Activated CD4-positive, alpha-beta T cell treated with anti-CD3 and anti-CD28 coated beads, Interleukin-2, Interleukin-4, amounts not matched to agents 100 ng/mL and 50 ng/mL, durations not matched to agents 16 hours and 8 hours (primary cell): ENCODE measurements around the gene CNN2.

ENCODE experiments used
- DNase-seq: peaks from one replicate; pipeline ENCODE4 v3.0.0-alpha.2; 2020; ENCODE audit warnings: low spot score

The CNN2 gene

GRCh38 chr19:1081301-1082164 lies 55.1 kb downstream of the CNN2 start:
- no peak for DNase-seq

DNA sequence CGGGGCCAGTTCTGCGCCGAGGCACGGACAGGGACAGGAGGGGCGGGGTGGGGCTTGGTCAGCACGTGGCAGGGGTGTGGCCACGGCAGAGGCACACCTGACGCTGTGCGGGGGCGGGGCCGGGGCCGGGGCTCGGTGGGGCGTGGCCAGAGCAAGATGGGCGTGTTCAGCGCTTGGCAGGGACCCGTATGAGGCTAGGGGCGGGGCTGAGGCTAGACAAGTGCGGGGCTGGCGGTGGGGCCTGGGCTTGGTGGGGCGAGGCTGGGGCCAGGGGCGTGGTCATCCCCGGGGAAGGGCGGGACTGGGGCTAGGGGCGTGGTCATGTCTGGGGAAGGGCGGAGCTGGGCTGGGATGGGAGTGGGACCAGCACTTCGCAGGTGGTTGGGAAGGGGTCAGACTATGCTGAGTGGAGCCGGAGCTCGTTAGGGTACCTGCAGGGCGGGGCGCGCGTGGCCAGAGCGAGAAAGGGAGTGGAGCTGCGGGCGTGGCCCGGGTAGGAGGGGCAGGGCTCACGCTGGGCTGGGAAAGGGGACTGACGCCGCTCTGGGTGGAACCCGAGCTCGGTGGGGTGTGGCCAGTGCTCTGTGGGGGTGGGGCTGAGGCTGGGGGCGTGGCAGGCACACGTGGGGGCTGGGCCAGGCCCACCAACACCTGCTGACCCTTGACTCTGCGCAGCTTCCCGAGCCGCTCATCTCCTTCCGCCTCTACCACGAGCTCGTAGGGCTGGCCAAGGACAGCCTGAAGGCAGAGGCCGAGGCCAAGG lies 55.9 kb downstream of the CNN2 start:
- peak; percentile 80 for DNase-seq

- DNase-seq, result no peak
These were observed 56.8 kb downstream of the CNN2 start for GRCh38 chr19:1082928-1083816.

GRCh38 chr19:1084024-1084868 lies 57.8 kb downstream of the CNN2 start:
- no peak for DNase-seq

- DNase-seq, result no peak
These were observed 58.7 kb downstream of the CNN2 start for GRCh38 chr19:1085053-1085658.

- DNase-seq, result no peak
These were observed 59.5 kb downstream of the CNN2 start for GRCh38 chr19:1085676-1086442.

DNA sequence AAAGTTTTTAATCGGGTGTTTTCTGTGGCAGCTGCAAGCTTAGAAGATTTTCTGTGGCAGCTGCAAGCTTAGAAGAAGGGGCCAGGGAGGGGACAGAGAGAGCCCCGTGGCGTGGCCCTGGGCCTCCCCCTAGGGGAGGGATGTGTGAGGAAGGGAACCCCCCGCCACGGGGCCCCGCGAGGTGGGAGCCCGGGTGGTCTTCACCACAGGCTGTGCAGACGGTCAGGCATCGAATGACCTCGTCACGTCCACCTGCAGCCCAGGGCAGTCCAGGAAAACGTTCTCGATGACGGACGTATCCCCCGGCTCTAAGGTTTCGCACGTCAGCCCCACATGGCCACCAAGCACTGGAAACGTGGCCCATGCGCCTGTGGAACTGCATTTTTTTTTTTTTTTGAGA lies 60.2 kb downstream of the CNN2 start:
- no peak for DNase-seq

DNA sequence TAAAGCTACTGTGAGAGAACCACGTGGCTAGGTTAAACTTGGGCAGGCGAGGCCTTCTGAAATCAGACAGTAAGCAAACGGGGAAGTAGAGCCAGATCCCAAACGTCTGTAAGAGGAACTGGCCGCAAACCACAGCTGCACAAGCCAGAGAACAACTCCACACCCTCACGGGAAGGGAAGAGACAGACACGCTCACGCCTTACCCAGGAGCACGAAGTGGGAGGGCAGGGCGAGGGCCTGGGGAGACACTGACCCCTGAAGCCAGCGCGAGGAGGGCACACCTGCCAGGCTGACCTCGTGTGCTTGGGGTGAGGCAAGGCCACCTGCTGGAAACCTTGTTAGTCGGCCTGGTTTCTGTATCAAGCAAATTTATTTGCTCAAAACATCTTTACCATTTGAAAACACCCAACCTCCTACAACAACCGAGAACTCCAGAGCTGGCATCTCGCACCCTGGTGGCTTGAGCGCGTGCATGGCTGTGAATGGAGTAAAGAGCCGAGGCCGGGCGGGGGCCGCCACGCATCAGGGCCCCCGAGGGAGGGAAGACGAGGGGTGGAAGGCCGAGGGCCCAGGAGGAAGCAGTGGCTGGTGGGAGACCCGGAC lies 61.5 kb downstream of the CNN2 start:
- no peak for DNase-seq

GRCh38 chr19:1088416-1089010 lies 62.1 kb downstream of the CNN2 start:
- DNase-seq, result no peak
